ENCODE measurements around the gene UGT2A3. TPM values are rescaled to one million over a fixed set of nuclear protein-coding genes. Genes with fewer than 3 reads are reported as not detected.

UGT2A3 gene
- total and polyA plus RNA-seq, 7 donors, result 0.16 TPM; not detected in 6

GRCh38 chr4:68951806-68952585 is 392 bp upstream of the UGT2A3 start:
- ATAC-seq, result no peak
- H3K36me3 ChIP-seq (ENCODE audit: insufficient read depth in 1 of 2, low read depth in 1 of 2), result no peaks in the 10 kb centered on the region

DNA sequence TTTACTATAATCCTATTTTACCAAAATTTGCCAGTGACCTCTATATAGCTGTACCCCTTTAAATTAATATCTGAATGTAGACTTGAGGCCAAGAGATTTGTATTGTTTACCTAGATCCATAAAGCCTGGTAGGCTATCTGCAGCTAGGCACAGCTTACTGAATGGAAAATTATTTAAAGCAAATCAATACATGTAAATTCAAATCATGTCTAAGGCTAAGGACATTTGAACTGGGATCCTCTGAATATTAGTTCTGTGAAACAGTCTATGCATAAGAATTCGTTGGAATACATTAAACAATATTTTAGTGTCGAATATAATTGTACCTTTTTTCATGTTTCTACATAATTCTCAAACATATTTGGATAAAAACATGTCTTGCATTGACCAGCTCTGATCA is 1.6 kb downstream of the UGT2A3 start:
- no peak overlapping the region for H3K27ac ChIP-seq
- no peaks in the 10 kb centered on the region for H3K4me1 ChIP-seq
- TF ChIP-seq CTCF (IDR thresholded peaks at IDR 0.05), result no peak
- H3K27me3 ChIP-seq (ENCODE audit: insufficient read depth in 3 of 3, low read length in 2 of 3), result no peaks in the 10 kb centered on the region
- 69 to 83% (median 82%) methylated on average over 2 of the region's 2 CpGs for WGBS, 3 donors
- H3K36me3 ChIP-seq (ENCODE audit: insufficient read depth in 1 of 2, low read depth in 1 of 2), result no peaks in the 10 kb centered on the region
- no peak for DNase-seq
- H3K4me3 ChIP-seq, result no peak overlapping the region
- no peak for ATAC-seq
- H3K9me3 ChIP-seq, result no peaks in the 10 kb centered on the region
- intact Hi-C loops (cut with DNase I), result no loop called here

More at GRCh38 chr4:68951806-68952585, 392 bp upstream of the UGT2A3 start:
- Histone ChIP-seq H3K27me3 (ENCODE audit: insufficient read depth in 3 of 3, low read length in 2 of 3) (no peaks in the 10 kb centered on the region), H3K4me3 (no peak overlapping the region), H3K4me1 (no peaks in the 10 kb centered on the region), H3K9me3 (no peaks in the 10 kb centered on the region), H3K27ac (no peak overlapping the region)
- TF ChIP-seq CTCF (IDR thresholded peaks at IDR 0.05), result no peak
- DNase-seq, result no peak
- WGBS, 3 donors, result 30 to 38% (median 32%) methylated on average over 2 of the region's 2 CpGs
- intact Hi-C loops (cut with DNase I), result no loop called here

DNA sequence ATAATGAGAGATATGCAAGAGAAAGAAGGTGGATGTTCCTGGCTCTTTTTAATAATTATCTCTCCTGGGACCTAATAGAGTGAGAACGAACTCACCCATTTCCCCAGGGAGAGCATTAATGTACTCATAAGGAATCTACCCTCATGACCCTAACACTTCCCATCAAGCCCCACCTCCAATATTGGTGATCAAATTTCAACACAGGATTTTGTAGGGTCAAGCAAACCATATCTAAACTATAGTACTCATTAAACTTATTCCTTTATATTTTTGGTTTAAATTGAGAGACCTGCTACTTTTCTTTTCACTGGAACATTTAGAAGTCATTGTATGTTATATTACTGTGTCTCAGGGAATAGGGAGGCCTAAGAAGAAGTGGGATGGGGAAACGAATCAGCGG is 2.6 kb downstream of the UGT2A3 start:
- intact Hi-C loops (cut with DNase I), result no loop called here
- no peak for TF ChIP-seq CTCF (IDR thresholded peaks at IDR 0.05)
- Histone ChIP-seq H3K4me1 (no peaks in the 10 kb centered on the region), H3K36me3 (ENCODE audit: insufficient read depth in 1 of 2, low read depth in 1 of 2) (no peaks in the 10 kb centered on the region), H3K27ac (no peak overlapping the region), H3K27me3 (ENCODE audit: insufficient read depth in 3 of 3, low read length in 2 of 3) (no peaks in the 10 kb centered on the region), H3K9me3 (no peaks in the 10 kb centered on the region), H3K4me3 (no peak overlapping the region)
- DNase-seq, result no peak
- no peak for ATAC-seq
- 80 to 88% (median 81%) methylated on average over 3 of the region's 3 CpGs for WGBS, 3 donors

DNA sequence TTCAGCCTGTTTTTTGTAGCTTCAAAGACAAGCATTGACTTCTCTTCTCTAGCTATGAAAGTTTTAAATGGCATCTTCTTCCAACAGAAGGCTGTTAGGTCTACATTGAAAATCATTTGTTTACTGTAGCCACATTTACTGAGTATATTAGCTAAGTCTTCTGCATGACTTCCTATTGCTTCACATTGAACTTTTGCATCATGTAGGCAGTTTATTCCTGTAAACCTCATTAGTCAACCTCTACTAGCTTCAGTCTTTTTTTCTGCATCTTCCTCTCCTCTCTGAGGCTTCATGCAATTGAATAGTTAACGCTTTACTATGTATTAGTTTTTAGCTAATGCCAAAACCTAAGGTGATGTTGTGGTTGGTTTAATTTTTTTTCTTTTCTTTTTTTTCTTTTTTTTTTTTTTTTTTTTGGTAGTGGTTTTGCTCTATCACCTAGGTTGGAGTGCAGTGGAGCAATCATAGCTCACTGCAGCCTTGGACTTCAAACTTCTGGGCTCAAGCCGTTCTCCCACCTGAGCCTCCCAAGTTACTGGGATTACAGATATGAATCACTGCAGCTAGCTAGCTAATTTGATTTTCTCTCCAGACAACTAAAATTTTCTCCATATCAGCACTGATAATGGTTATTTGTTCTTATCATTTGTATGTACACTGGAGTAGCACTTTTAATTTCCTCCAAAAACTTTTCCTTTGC is 3.4 kb downstream of the UGT2A3 start:
- Histone ChIP-seq H3K27ac (no peak overlapping the region), H3K4me3 (no peak overlapping the region), H3K9me3 (no peaks in the 10 kb centered on the region), H3K36me3 (ENCODE audit: insufficient read depth in 1 of 2, low read depth in 1 of 2) (no peaks in the 10 kb centered on the region), H3K4me1 (no peaks in the 10 kb centered on the region), H3K27me3 (ENCODE audit: insufficient read depth in 3 of 3, low read length in 2 of 3) (no peaks in the 10 kb centered on the region)
- 93 to 97% (median 95%) methylated on average over 2 of the region's 2 CpGs for WGBS, 3 donors
- DNase-seq (no peak), ATAC-seq (no peak)
- no peak for TF ChIP-seq CTCF (IDR thresholded peaks at IDR 0.05)
- intact Hi-C loops (cut with DNase I), result no loop called here

All from psoas muscle (tissue), 8 donors.